SKM-1 treated with dmso at 0.1 percent for 144 hours (cell line): ENCODE measurements around the gene ZNF525.
"Not testable (repeated sequence)": the region's sequence is repeated elsewhere in the genome, so short reads cannot be mapped to it uniquely, and the experiment has no call there.

ENCODE experiments used
- DNase-seq: peaks from one replicate; lab custom pipeline; 2025; ENCODE audit not compliant: unreplicated experiment; lab: John Stamatoyannopoulos, UW

The ZNF525 gene

GRCh38 chr19:53394974-53395839 is 29.7 kb downstream of the ZNF525 start, which contains the start of gene ZNF765:
TSS of gene ZNF765 (plus strand) at chr19:53395149. CDS start at chr19:53398016, 2,867 bp downstream.
- DNase-seq: peak; percentile 30

GRCh38 chr19:53395840-53396524 is 30.5 kb downstream of the ZNF525 start:
- not testable (repeated sequence) for DNase-seq

GRCh38 chr19:53396525-53396868 is 31.0 kb downstream of the ZNF525 start:
- no peak for DNase-seq

GRCh38 chr19:53397918-53398317 is 32.4 kb downstream of the ZNF525 start:
- DNase-seq: not testable (repeated sequence)

GRCh38 chr19:53409505-53410204 is 44.1 kb downstream of the ZNF525 start:
- no peak for DNase-seq

GRCh38 chr19:53420520-53421315 is 55.2 kb downstream of the ZNF525 start:
- not testable (repeated sequence) for DNase-seq

- no peak for DNase-seq
Measured at GRCh38 chr19:53422551-53422950, 57.0 kb downstream of the ZNF525 start.

- not testable (repeated sequence) for DNase-seq
Measured at GRCh38 chr19:53423074-53423473, 57.6 kb downstream of the ZNF525 start.

- not testable (repeated sequence) for DNase-seq
Measured at GRCh38 chr19:53423680-53424079, 58.2 kb downstream of the ZNF525 start.

GRCh38 chr19:53424968-53425597 is 59.6 kb downstream of the ZNF525 start:
- peak; percentile 28 for DNase-seq

- DNase-seq: peak; percentile 61
Measured at GRCh38 chr19:53431399-53432087, 66.0 kb downstream of the ZNF525 start, which contains the start of gene ZNF761. TSS of gene ZNF761 (plus strand) at chr19:53431984. CDS start at chr19:53447269, 15,285 bp downstream.

- DNase-seq: no peak
Measured at GRCh38 chr19:53432088-53432661, 66.7 kb downstream of the ZNF525 start.
